Lower leg skin (tissue), 4 donors: ENCODE data around the gene SH3RF3. TPM values are rescaled to one million over a fixed set of nuclear protein-coding genes. Genes with fewer than 3 reads are reported as not detected.

ENCODE experiments used
- DNase-seq, 2 donors: peaks; one replicate each; pipeline ENCODE4 v3.0.0-alpha.2; 2019; ENCODE audit warnings: low spot score in 2 of 2
- H3K4me3 ChIP-seq: fragments of 200-600 bp; sonication (generic); 2 replicates; pipeline ENCODE4 v1.5.1; 2017; ENCODE audit warnings: mild to moderate bottlenecking, low read depth; ENCODE audit not compliant: poor library complexity, severe bottlenecking
- POLR2A ChIP-seq, 2 donors: fragments of 450-650 bp; IDR thresholded peaks; one replicate each; pipeline ENCODE4 v1.6.1; 2016 to 2017; ENCODE audit warnings: antibody characterized with exemption in 2 of 2, mild to moderate bottlenecking in 1 of 2, moderate library complexity in 1 of 2
- WGBS, 2 donors: methylation state at CpG; one replicate each; pipeline ENCODE4 v1.1.5; 2018; 5-methylcytosine and 5-hydroxymethylcytosine counted together
- intact Hi-C: fragments of 100-400 bp; cut with DNase I; formaldehyde crosslinking; loops from one replicate; pipeline ENCODE4 v1.15.0; 2023; ENCODE audit warnings: low total_unique reads
- total RNA-seq, 4 donors: library from RNA; depleted of rRNA; stranded (reverse); fragments of >200 nt; gene quantifications; one replicate each; pipeline ENCODE4 v1.1.0, GENCODE V29; 2016
- TF ChIP-seq, protein P1 (sequence below), 3 donors: fragments of 450-650 bp; IDR thresholded peaks; one replicate each; pipeline ENCODE4 v1.5.1; 2016; ENCODE audit warnings: antibody characterized with exemption in 3 of 3, mild to moderate bottlenecking in 3 of 3, moderate library complexity in 2 of 3

SH3RF3 gene
- total RNA-seq, 4 donors from 2014 or later: 1.9 to 7.4 (median 3.2) TPM

DNA sequence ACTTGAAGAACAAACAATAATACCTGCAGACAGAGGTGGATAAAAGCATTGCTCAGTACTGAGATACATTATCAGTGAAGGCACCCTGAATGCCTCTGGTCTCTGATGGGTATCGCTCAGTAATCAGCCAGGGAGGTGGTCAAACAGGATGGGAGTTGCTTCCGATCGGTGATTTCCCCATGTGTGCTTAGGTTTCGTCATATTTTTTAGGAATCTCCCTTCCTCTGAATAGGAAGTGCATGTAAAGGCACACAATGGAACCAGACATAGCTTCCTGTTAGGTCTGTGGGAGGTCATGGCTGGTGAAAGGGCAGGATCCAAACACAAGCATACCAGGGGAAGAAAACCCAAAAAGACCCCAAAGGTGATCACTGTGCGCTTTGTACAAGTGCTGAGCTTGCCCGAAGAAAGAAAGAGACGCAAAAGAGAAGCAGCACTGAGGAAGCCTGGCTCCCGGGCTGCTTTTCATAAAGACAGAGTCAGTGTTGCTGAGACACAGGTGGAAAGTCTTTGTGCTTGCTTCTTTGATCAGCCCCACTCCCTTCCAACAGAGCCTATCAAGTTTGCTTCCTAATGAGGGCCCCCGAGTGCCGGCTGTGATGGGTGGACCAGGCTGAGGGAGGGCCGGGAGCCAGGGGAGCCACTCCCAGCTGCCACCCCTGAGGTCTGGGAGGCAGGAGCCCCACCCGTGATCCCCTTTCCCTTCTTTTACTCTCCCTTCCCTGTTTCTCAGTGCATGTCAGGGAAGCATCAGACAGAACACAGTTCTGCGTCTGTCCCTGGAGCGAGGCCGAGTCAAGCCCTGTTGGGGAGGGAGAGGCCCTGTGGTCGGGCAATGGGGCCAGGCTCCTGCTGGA lies 138.2 kb downstream of the SH3RF3 start:
- intact Hi-C loops: no loop called here
- WGBS, 2 donors: 62 to 63% methylated on average over 16 of the region's 16 CpGs
- DNase-seq: no peak
- TF ChIP-seq, protein P1, sequence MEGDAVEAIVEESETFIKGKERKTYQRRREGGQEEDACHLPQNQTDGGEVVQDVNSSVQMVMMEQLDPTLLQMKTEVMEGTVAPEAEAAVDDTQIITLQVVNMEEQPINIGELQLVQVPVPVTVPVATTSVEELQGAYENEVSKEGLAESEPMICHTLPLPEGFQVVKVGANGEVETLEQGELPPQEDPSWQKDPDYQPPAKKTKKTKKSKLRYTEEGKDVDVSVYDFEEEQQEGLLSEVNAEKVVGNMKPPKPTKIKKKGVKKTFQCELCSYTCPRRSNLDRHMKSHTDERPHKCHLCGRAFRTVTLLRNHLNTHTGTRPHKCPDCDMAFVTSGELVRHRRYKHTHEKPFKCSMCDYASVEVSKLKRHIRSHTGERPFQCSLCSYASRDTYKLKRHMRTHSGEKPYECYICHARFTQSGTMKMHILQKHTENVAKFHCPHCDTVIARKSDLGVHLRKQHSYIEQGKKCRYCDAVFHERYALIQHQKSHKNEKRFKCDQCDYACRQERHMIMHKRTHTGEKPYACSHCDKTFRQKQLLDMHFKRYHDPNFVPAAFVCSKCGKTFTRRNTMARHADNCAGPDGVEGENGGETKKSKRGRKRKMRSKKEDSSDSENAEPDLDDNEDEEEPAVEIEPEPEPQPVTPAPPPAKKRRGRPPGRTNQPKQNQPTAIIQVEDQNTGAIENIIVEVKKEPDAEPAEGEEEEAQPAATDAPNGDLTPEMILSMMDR (IDR thresholded peaks at IDR 0.05): no peak
- no peak for TF ChIP-seq POLR2A (IDR thresholded peaks at IDR 0.05)
- H3K4me3 ChIP-seq: no peak overlapping the region

DNA sequence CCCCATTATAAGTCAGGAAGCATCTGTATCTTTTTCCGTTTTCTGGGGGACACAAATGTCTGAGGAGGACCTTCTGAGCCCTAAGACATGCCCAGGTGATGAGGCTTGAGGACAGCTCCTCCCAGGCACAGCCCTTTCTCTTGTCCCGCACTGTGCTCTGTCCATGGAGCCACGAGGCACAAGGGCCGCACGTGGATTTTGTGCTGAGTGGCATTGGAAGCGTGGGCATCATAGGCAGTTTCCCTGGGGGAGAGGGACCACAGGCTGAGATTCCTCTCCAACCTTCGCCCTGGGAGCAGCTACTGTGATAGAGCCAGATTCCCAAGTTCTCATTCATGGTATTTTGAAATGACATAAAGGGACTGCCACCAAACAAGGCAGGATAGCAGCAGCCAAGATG lies 139.9 kb downstream of the SH3RF3 start:
- intact Hi-C loops: no loop called here
- TF ChIP-seq, protein P1 (IDR thresholded peaks at IDR 0.05): no peak
- no peak for TF ChIP-seq POLR2A (IDR thresholded peaks at IDR 0.05)
- WGBS, 2 donors: 98 to 99% methylated on average over 7 of the region's 7 CpGs
- DNase-seq: no peak
- no peak overlapping the region for H3K4me3 ChIP-seq

DNA sequence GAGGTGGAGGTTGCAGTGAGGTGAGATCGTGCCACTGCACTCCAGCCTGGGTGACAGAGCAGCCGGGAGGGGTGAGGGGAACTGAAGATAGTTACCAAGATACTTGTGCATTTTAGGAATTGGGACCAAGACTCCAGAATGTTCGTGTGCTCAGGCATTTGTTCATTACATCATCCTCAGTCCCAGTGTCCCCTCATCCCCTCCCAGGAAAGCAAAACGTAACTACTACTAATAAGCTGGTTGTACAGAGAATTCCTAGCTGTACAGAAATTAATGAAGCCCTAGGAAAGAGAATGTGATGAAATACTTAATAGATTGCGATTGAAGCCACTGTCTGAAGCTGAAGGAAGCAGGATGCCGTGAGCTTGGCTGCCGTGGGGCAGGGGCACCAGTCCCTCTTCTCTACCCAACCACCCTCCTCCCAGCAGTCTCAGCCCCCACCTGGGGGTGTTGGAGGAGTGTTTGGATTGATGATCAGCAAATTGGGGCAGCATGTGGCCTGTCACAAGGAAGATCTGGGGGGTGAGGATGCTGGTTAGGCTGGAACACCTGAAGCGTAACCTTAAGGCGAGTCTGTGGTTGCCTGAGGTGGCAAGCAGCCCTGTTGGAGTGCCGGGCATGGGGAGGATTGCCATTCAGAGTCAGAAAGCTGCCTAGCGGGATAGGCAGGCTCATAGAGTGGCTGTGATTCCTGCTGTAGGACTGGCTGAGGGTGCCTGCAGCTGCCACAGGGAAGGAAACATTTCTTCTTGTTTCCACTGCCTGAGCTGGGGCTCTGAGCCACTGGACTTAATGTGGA lies 140.9 kb downstream of the SH3RF3 start:
- WGBS, 2 donors: 65 to 69% methylated on average over 11 of the region's 11 CpGs
- H3K4me3 ChIP-seq: no peak overlapping the region
- TF ChIP-seq POLR2A (IDR thresholded peaks at IDR 0.05): no peak
- TF ChIP-seq, protein P1 (IDR thresholded peaks at IDR 0.05): no peak
- intact Hi-C loops: no loop called here
- DNase-seq: no peak

DNA sequence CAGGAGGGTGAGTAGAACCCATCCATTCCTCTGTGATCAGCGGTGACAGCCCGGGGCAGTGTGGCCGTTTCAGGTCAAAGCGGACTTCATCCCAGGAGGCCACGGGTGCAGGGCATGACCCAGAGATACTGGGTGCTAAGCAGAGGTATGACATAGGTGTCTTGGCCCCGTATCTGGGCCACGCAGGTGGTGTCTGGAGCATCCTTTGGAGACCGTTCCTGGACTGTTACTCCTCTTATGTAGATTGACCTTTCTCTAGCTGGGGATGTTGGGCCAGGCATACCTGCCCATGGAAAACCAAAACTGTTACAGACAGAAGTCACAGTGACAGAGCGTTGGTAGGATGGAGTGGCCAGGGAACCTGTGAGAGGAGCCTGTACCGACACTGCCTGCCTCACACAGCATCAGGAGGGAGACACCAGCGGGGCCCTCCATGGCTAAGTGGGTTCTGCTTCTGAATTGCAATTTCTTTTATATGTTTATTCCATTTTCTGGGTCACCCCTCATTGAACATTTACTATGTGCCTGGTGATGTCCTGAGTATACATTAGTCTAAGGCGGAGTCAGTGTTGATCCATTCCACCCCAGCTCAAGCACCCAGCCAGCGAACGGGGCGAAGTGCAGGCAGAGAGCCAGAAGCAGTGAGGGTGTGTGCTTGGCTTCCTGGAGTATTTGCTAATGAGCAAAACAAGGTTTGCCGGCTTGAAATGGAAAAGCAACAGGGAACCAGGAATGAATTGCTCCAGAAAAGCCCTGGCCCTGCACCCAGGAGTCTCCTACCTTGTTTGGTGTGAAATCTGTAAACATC lies 141.7 kb downstream of the SH3RF3 start:
- 63 to 66% methylated on average over 16 of the region's 16 CpGs for WGBS, 2 donors
- no peak overlapping the region for H3K4me3 ChIP-seq
- no peak for DNase-seq
- no peak for TF ChIP-seq POLR2A (IDR thresholded peaks at IDR 0.05)
- TF ChIP-seq, protein P1 (IDR thresholded peaks at IDR 0.05): no peak
- intact Hi-C loops: no loop called here

DNA sequence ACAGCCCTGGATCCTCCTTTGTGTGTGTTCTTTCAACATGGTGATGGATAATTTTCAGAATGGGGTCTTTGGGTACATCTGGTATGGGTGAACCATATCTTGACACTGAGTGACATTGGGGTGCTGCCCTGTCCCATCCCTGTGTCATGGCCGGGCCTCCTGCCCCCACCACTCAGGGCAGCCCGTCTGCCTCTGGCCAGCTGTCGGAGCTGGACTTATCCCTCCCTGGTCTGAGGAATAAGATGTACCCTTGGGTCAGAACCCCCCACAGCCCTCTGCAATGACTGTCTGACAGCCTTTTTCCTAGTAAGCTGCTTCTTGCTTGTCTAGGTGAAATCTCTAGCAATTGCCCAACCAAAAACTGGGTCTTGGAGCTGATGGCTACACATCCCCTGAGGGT lies 142.9 kb downstream of the SH3RF3 start:
- intact Hi-C loops: no loop called here
- no peak for DNase-seq
- H3K4me3 ChIP-seq: no peak overlapping the region
- 88 to 100% methylated on average over 3 of the region's 3 CpGs for WGBS, 2 donors
- no peak for TF ChIP-seq POLR2A (IDR thresholded peaks at IDR 0.05)
- TF ChIP-seq, protein P1 (IDR thresholded peaks at IDR 0.05): no peak
